ENCODE measurements around the gene CD320.
"Not testable (repeated sequence)": the region's sequence is repeated elsewhere in the genome, so short reads cannot be mapped to it uniquely, and the experiment has no call there.

The CD320 gene

DNA sequence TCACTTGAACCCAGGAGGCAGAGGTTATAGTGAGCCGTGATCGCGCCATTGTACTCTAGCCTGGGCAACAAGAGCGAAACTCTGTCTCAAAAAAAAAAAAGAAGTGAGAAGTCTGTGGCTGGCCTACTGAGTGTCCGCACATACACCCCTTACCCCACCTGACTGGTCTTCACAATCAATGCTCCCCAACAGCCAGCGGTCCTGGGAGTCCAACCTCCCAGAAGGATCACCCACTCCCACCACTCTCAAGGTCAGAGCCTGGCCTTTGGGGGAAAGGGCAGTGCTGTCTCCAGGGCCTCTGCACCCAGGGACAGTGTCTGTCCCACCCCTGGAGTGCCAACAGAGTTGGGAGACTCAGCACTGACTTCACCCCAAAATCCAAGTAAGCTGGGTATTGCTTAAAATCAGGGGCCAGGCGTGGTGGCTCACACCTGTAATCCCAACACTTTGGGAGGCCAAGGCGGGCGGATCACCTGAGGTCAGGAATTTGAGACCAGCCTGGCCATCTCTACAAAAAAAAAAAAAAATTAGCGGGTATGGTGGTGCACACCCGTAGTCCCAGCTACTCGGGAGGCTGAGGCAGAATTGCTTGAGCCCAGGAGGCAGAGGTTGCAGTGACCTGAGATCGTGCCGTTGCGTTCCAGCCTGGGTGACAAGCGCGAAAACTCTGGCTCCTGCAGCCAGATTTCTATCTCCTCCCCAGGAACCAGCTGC, 2.3 kb upstream of the CD320 start:
- Histone ChIP-seq H3K4me1 (ENCODE audit: insufficient read depth, low read length) (peaks cover 12% of the 10 kb centered on the region), H3K27me3 (ENCODE audit: insufficient read depth, low read length) (no peaks in the 10 kb centered on the region), H3K4me3 (ENCODE audit: low read length) (no peak overlapping the region), H3K36me3 (ENCODE audit: insufficient read depth, low read length) (peaks cover 34% of the 10 kb centered on the region), H2AFZ (ENCODE audit: low read depth, low read length) (no peak overlapping the region), H3K9me3 (ENCODE audit: low read length) (no peaks in the 10 kb centered on the region)

DNA sequence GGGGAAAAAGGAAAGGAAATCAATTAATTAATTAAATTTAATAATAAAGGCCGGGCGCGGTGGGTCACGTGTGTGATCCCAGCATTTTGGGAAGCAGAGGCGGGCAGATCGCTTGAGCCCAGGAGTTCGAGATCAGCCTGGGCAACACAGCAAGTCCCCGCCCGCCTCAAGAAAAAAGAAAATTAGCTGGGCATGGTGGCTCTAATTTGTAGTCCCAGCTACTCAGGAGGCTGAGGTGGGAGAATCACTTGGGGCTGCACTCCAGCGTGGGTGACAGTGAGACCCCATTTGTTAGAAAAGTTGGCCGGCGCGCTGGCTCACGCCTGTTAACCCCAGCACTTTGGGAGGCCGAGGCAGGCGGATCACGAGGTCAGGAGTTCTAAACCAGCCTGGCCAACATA, 733 bp upstream of the CD320 start:
- Histone ChIP-seq H3K4me3 (ENCODE audit: low read length) (peak overlapping the region; percentile 53), H3K4me1 (ENCODE audit: insufficient read depth, low read length) (peaks cover 12% of the 10 kb centered on the region), H3K36me3 (ENCODE audit: insufficient read depth, low read length) (peaks cover 20% of the 10 kb centered on the region), H2AFZ (ENCODE audit: low read depth, low read length) (no peak overlapping the region), H3K9me3 (ENCODE audit: low read length) (no peaks in the 10 kb centered on the region), H3K27me3 (ENCODE audit: insufficient read depth, low read length) (no peaks in the 10 kb centered on the region)

DNA sequence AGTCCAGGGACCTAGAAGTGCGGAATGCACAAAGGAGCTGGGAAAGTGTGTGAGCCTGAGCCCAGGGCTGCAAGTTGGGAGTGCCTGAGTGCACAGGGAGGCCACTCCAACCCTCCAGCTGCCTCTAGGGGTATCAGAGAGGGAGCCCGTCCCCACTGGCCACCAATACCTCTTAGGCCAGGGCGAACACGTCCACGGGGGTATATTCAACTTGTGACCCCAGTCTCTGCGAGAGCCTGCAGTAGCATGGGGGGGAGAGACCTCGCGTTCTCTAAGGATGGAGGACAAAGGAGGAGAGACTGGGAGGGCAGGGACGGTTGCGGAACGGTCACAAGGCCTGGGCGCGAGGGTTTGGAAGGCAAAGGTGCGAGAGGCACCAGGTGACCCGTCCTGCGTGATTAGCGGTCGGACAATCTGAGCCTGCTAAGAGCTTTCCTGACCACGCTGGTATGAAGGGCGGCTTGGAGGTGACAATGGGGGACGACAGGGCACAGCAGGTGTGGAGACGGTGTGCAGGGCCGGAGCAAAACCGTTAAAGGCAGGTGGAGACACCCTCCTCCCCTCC, 676 bp downstream of the CD320 start:
- H2AFZ ChIP-seq (ENCODE audit: low read depth, low read length) = peak overlapping the region; percentile 47

DNA sequence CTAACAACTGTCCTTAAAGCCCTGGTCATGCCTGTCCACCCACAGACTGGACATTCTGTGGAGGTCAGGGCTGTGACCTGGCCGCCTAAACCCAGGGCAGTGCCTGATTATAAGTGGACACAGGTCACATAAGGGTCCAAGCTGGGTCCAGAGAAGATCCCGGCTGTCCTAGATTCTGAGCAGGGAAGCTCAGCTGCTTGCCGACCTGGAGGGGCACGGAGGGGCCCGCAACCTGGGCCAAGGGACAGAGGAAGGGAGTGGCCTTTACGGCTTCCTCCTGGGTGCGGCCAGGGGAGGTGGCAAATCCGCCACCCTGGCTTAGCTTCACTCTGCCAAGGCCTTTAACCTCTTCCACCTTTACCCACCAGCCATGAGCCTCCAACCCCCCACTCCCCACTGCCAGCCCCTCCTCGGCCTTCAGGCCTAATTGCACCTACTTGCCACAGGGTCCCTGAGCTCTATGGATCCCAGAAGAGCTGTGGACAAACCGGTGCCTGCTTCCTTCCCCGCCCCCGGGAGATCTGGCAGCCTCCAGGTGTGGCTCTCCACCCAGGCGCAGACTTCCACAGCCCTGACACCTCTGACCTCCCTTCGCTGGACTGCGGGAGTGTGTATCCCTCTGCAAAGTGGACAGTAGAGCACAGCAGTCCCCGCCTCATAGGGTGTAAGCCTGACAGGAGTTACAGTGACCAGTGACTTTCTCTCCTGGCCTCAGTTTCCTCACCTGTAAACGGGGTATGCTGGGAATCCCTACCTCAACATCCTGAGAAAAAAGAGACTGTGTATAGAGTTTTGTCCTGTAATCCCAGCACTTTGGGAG, 1.7 kb downstream of the CD320 start:
- Histone ChIP-seq H3K9me3 (ENCODE audit: low read length) (no peaks in the 10 kb centered on the region), H3K27me3 (ENCODE audit: insufficient read depth, low read length) (no peaks in the 10 kb centered on the region), H3K4me1 (ENCODE audit: insufficient read depth, low read length) (peaks cover 12% of the 10 kb centered on the region), H3K36me3 (ENCODE audit: insufficient read depth, low read length) (peaks cover 21% of the 10 kb centered on the region), H3K4me3 (ENCODE audit: low read length) (no peak overlapping the region), H2AFZ (ENCODE audit: low read depth, low read length) (no peak overlapping the region)

More for the DNA sequence above, 676 bp downstream of the CD320 start:
- Histone ChIP-seq H3K4me3 (ENCODE audit: low read length) (peak overlapping the region; percentile 53), H3K4me1 (ENCODE audit: insufficient read depth, low read length) (peaks cover 12% of the 10 kb centered on the region), H3K9me3 (ENCODE audit: low read length) (no peaks in the 10 kb centered on the region), H3K27me3 (ENCODE audit: insufficient read depth, low read length) (no peaks in the 10 kb centered on the region), H3K36me3 (ENCODE audit: insufficient read depth, low read length) (peaks cover 19% of the 10 kb centered on the region)

DNA sequence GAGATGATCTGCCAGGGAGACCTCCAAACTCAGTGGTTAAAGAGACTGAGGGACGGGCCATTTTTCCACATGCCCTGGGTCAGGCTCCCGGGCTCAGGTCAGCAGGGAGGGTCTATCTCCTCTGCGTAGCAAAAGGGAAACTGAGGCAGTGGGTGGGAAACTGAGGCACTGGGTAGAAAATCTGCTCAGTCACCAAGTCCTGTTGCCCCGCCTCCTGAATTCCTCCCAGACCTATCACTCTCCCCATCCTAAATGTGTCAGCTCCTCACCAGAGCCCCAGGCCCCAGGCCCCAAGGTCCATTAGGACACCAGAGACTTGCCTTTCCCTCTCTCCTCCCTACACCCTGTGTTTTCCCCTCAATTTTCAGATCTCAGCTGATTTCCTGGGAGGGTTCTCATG, 2.4 kb downstream of the CD320 start:
- no peaks in the 10 kb centered on the region for H3K27me3 ChIP-seq (ENCODE audit: insufficient read depth, low read length)
- peaks cover 12% of the 10 kb centered on the region for H3K4me1 ChIP-seq (ENCODE audit: insufficient read depth, low read length)
- no peak overlapping the region for H2AFZ ChIP-seq (ENCODE audit: low read depth, low read length)
- peaks cover 17% of the 10 kb centered on the region for H3K36me3 ChIP-seq (ENCODE audit: insufficient read depth, low read length)
- no peaks in the 10 kb centered on the region for H3K9me3 ChIP-seq (ENCODE audit: low read length)
- H3K4me3 ChIP-seq (ENCODE audit: low read length) = no peak overlapping the region

DNA sequence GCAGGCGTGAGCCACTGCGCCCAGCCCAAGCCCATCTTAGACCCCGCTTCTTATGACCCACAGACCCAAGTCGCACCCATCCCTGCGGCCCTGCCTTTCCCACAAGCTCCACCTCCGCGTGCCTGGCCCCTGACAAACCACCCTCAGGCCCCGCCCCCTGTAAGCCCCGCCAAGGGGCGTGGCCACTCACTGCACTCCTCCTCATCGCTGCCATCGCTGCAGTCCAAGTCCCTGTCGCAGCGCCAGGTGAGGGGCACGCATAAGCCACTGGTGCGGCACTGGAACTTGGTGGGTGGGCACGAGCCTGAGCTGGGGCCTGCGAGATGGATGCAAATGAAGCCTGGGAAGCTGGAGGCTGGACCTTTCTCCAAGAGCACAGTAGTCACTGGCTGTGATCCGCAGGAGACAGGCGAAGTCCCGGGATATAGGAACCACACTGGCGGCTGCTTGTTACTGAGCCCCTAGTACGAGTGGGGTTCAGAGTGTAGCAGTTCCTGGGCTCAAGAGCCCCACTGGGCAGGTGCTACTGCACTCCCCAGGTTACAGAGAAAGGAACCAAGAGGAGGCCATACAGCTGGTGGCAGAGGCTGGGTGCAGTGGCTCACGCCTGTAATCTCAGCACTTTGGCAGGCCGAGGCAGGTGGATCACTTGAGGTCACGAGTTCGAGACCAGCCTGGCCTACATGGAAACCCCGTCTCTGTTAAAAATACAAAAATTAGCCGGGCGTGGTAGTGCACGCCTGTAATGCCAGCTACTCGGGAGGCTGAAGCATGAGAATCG, 3.1 kb downstream of the CD320 start:
- Histone ChIP-seq H3K9me3 (ENCODE audit: low read length) (no peaks in the 10 kb centered on the region), H2AFZ (ENCODE audit: low read depth, low read length) (no peak overlapping the region)

DNA sequence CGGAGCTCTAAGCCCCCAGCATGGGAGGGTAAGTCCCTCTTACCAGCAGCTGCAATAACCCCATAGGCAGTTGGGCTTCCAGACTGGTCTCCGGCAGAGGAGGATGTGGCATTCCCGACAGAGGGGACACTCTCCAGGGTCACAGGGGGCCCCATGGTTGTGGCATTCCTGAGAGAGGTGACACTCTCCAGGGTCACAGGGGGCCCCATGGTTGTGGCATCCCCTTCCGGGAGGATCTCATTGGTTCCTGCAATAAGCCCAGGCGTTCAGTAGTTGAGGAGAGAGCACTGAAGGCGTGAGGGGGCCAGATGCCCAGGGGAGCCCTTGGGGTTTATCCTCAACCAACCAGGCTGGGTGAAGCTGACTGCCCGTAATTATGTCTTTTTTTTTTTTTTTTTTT, 5.4 kb downstream of the CD320 start:
- H2AFZ ChIP-seq (ENCODE audit: low read depth, low read length) = no peak overlapping the region

More for the DNA sequence above, 3.1 kb downstream of the CD320 start:
- Histone ChIP-seq H3K4me3 (ENCODE audit: low read length) (no peak overlapping the region), H3K4me1 (ENCODE audit: insufficient read depth, low read length) (peaks cover 12% of the 10 kb centered on the region), H3K36me3 (ENCODE audit: insufficient read depth, low read length) (peaks cover 12% of the 10 kb centered on the region), H3K27me3 (ENCODE audit: insufficient read depth, low read length) (no peaks in the 10 kb centered on the region)

DNA sequence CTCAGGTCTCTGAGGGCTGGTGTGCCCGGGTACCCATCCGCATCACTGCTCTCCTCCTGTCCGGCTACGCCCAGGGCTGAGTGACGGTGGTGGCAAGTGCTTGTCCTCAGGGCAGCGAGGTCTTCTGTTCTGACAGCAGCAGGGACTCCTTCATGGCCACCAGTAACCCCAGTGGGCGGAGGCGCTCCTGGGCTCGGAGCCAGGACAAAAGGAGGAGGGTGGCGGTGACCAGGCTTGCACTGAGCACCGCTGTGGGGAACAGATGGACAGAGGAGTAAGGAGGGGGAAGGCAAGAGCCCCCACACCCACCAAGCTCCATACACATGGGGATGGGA, 5.8 kb downstream of the CD320 start:
- Histone ChIP-seq H3K27me3 (ENCODE audit: insufficient read depth, low read length) (no peaks in the 10 kb centered on the region), H3K9me3 (ENCODE audit: low read length) (no peaks in the 10 kb centered on the region), H3K4me3 (ENCODE audit: low read length) (no peak overlapping the region), H3K36me3 (ENCODE audit: insufficient read depth, low read length) (peaks cover 10% of the 10 kb centered on the region), H2AFZ (ENCODE audit: low read depth, low read length) (no peak overlapping the region), H3K4me1 (ENCODE audit: insufficient read depth, low read length) (peaks cover under 1% of the 10 kb centered on the region)

More for the DNA sequence above, 5.4 kb downstream of the CD320 start:
- no peaks in the 10 kb centered on the region for H3K9me3 ChIP-seq (ENCODE audit: low read length)
- H3K27me3 ChIP-seq (ENCODE audit: insufficient read depth, low read length) = no peaks in the 10 kb centered on the region
- peaks cover 10% of the 10 kb centered on the region for H3K36me3 ChIP-seq (ENCODE audit: insufficient read depth, low read length)
- H3K4me3 ChIP-seq (ENCODE audit: low read length) = no peak overlapping the region
- H3K4me1 ChIP-seq (ENCODE audit: insufficient read depth, low read length) = peaks cover 5% of the 10 kb centered on the region

DNA sequence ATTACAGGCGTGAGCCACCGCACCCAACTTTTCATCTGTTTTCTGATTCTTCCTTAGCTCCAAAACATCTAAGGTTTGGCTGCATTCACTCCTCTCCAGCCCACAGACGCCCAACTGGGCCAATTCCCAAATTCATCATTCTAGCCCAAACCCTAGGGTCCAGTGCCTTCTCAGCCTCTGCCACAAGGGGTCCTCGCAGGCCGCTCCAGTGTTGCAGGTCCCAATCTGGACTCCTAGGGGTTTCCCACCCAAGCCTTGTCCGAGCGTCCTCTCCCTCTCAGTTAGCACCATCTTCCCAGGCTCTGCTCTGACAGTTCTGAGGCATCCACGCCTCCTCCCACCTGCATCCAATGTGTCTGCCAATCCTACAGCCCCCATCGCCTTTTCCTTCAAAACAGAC, 16.8 kb downstream of the CD320 start:
- H3K4me1 ChIP-seq (ENCODE audit: insufficient read depth, low read length); H3K36me3 ChIP-seq (ENCODE audit: insufficient read depth, low read length); H2AFZ ChIP-seq (ENCODE audit: low read depth, low read length); H3K4me3 ChIP-seq (ENCODE audit: low read length); H3K27me3 ChIP-seq (ENCODE audit: insufficient read depth, low read length); H3K9me3 ChIP-seq (ENCODE audit: low read length): not testable (repeated sequence)

DNA sequence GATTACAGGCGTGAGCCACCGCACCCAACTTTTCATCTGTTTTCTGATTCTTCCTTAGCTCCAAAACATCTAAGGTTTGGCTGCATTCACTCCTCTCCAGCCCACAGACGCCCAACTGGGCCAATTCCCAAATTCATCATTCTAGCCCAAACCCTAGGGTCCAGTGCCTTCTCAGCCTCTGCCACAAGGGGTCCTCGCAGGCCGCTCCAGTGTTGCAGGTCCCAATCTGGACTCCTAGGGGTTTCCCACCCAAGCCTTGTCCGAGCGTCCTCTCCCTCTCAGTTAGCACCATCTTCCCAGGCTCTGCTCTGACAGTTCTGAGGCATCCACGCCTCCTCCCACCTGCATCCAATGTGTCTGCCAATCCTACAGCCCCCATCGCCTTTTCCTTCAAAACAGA, 31.6 kb downstream of the CD320 start:
- H2AFZ ChIP-seq (ENCODE audit: low read depth, low read length); H3K4me3 ChIP-seq (ENCODE audit: low read length); H3K36me3 ChIP-seq (ENCODE audit: insufficient read depth, low read length); H3K27me3 ChIP-seq (ENCODE audit: insufficient read depth, low read length); H3K4me1 ChIP-seq (ENCODE audit: insufficient read depth, low read length); H3K9me3 ChIP-seq (ENCODE audit: low read length): not testable (repeated sequence)

DNA sequence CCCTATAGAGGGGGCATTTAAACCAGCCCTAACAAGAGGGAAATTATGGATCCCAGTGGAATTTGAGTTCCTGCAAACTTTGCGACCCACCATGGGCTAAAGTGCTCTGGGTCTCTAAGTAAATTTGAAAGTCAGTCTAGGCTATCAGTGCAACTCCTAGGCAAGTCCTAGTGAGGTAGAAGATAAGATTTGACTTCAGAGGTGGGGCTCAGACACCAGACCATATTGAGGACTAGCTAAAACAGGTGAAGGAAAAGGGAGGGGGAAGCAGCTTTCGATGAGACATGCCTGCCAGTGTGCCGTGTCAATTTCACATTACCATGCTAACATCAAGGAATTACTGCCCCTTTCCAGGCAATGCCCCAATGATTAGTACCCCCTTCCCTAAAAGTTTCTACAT, 38.4 kb downstream of the CD320 start:
- Histone ChIP-seq H3K4me1 (ENCODE audit: insufficient read depth, low read length) (peaks cover 6% of the 10 kb centered on the region), H3K9me3 (ENCODE audit: low read length) (no peaks in the 10 kb centered on the region), H3K27me3 (ENCODE audit: insufficient read depth, low read length) (no peaks in the 10 kb centered on the region), H3K36me3 (ENCODE audit: insufficient read depth, low read length) (no peaks in the 10 kb centered on the region), H3K4me3 (ENCODE audit: low read length) (no peak overlapping the region), H2AFZ (ENCODE audit: low read depth, low read length) (no peak overlapping the region)

DNA sequence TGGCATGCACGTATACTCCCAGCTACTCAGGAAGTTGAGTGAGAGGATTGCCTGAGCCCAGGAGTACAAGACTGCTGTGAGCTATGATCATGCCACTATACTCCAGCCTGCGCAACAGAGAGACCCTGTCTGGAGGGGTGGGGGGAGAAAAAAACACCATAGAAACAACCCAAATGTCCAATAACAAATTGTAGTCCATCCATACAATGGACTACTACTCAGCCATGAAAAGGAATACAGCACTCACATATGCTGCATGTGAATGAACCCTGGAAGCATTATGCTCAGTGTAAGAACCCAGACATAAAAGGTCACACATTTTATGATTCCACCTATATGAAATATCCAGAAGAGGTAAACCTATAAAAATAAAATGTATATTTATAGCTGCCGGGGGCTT, 42.3 kb downstream of the CD320 start:
- Histone ChIP-seq H3K27me3 (ENCODE audit: insufficient read depth, low read length) (no peaks in the 10 kb centered on the region), H3K4me3 (ENCODE audit: low read length) (no peak overlapping the region), H3K9me3 (ENCODE audit: low read length) (no peaks in the 10 kb centered on the region), H3K4me1 (ENCODE audit: insufficient read depth, low read length) (peaks cover 6% of the 10 kb centered on the region), H2AFZ (ENCODE audit: low read depth, low read length) (no peak overlapping the region), H3K36me3 (ENCODE audit: insufficient read depth, low read length) (peaks cover 16% of the 10 kb centered on the region)

DNA sequence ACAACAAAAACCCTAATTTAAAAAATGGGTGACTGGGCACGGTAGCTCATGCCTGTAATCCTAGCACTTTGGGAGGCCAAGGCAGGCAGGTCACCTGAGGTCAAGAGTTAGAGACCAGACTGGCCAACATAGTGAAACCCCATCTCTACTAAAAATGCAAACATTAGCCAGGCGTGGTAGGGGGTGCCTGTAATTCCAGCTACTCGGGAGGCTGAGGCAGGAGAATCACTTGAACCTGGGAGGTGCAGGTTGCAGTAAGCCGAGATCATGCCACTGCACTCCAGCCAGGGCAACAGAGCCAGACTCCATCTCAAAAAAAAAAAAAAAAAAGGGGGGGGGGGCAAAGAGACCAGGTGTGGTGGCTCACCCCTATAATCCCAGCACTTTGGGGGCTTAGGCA, 43.9 kb downstream of the CD320 start:
- peaks cover 16% of the 10 kb centered on the region for H3K36me3 ChIP-seq (ENCODE audit: insufficient read depth, low read length)
- not testable (repeated sequence) for H2AFZ ChIP-seq (ENCODE audit: low read depth, low read length); H3K9me3 ChIP-seq (ENCODE audit: low read length); H3K27me3 ChIP-seq (ENCODE audit: insufficient read depth, low read length); H3K4me3 ChIP-seq (ENCODE audit: low read length); H3K4me1 ChIP-seq (ENCODE audit: insufficient read depth, low read length)

Data from neuron (in vitro differentiated cells).